Nephron progenitor cell (in vitro differentiated cells): ENCODE data around the gene SRPRB.

ENCODE experiments used
- DNase-seq: peaks from one replicate; pipeline ENCODE4 v3.0.0; 2021
- H3K27ac Mint-ChIP-seq: 2 replicates; pipeline ENCODE4 v1.8.0; 2021; ENCODE audit warnings: mild to moderate bottlenecking, moderate library complexity, mixed read lengths
- H3K27me3 Mint-ChIP-seq: 2 replicates; pipeline ENCODE4 v1.8.0; 2021; ENCODE audit warnings: mild to moderate bottlenecking, low read depth, mixed read lengths; ENCODE audit not compliant: poor library complexity
- H3K36me3 Mint-ChIP-seq: 2 replicates; pipeline ENCODE4 v1.8.0; 2021; ENCODE audit warnings: low read depth, mixed read lengths
- H3K4me1 Mint-ChIP-seq: 2 replicates; pipeline ENCODE4 v1.8.0; 2021; ENCODE audit warnings: mixed read lengths
- H3K4me3 Mint-ChIP-seq: 2 replicates; pipeline ENCODE4 v1.8.0; 2021; ENCODE audit warnings: mild to moderate bottlenecking, moderate library complexity, mixed read lengths
- H3K9me3 Mint-ChIP-seq: 2 replicates; pipeline ENCODE4 v1.8.0; 2021; ENCODE audit warnings: mild to moderate bottlenecking, moderate library complexity, mixed read lengths
- TF ChIP-seq, protein P1 (sequence below): fragments of 200-600 bp; sonication (generic); IDR thresholded peaks from 2 replicates; pipeline ENCODE4 v1.5.0; 2021; ENCODE audit warnings: antibody characterized with exemption

The SRPRB gene

DNA sequence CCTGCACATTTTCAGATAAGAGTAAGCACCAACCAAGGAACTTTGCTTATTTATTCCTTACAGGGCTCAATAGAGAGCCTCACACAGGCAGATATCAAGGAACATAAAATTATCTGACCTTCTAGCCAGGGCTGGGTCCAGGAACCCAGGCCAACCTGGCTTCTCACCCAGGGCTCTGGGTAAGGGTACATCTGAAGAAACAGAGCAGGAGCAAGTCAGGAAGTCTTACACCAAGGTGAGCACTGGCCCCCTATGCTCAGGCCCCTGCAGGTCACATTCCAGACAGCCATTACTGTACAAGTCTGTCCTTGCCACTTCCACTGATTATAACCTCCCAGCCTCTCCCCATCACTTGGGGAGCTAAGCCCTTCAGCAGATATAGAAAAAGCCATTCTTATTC lies 40.4 kb upstream of the SRPRB start:
- H3K36me3 Mint-ChIP-seq, result no peaks in the 10 kb centered on the region
- DNase-seq, result no peak
- H3K27me3 Mint-ChIP-seq, result peaks cover 46% of the 10 kb centered on the region
- no peaks in the 10 kb centered on the region for H3K4me1 Mint-ChIP-seq
- H3K9me3 Mint-ChIP-seq, result no peaks in the 10 kb centered on the region
- no peak overlapping the region for H3K27ac Mint-ChIP-seq
- TF ChIP-seq, protein P1, sequence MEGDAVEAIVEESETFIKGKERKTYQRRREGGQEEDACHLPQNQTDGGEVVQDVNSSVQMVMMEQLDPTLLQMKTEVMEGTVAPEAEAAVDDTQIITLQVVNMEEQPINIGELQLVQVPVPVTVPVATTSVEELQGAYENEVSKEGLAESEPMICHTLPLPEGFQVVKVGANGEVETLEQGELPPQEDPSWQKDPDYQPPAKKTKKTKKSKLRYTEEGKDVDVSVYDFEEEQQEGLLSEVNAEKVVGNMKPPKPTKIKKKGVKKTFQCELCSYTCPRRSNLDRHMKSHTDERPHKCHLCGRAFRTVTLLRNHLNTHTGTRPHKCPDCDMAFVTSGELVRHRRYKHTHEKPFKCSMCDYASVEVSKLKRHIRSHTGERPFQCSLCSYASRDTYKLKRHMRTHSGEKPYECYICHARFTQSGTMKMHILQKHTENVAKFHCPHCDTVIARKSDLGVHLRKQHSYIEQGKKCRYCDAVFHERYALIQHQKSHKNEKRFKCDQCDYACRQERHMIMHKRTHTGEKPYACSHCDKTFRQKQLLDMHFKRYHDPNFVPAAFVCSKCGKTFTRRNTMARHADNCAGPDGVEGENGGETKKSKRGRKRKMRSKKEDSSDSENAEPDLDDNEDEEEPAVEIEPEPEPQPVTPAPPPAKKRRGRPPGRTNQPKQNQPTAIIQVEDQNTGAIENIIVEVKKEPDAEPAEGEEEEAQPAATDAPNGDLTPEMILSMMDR, result no peak
- no peak overlapping the region for H3K4me3 Mint-ChIP-seq

GRCh38 chr3:133767607-133768006 lies 38.0 kb upstream of the SRPRB start:
- DNase-seq, result no peak
- no peaks in the 10 kb centered on the region for H3K9me3 Mint-ChIP-seq
- H3K27ac Mint-ChIP-seq, result no peak overlapping the region
- no peaks in the 10 kb centered on the region for H3K4me1 Mint-ChIP-seq
- H3K4me3 Mint-ChIP-seq, result no peak overlapping the region
- H3K27me3 Mint-ChIP-seq, result peaks cover 48% of the 10 kb centered on the region
- TF ChIP-seq, protein P1, result no peak
- H3K36me3 Mint-ChIP-seq, result no peaks in the 10 kb centered on the region

DNA sequence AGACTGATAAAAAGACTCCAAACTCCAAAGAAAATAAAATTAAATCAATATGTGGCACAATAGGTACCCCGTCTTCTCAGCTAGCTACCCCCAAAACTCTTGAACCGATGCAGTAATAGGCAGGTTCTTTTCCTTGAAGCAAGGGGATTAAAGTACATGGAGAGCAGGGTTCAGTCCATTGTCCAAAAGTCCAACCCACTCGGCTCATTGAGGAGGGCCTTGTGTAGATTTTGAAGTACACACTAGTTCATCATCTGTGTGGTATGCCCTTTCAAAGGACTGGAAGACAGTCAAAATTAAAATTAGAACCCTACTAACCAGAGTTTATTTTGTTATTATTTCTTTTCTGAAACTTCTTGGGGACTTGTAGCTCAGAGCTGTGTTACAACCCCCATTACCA lies 36.1 kb upstream of the SRPRB start:
- peaks cover 45% of the 10 kb centered on the region for H3K27me3 Mint-ChIP-seq
- no peaks in the 10 kb centered on the region for H3K4me1 Mint-ChIP-seq
- no peaks in the 10 kb centered on the region for H3K9me3 Mint-ChIP-seq
- no peak for DNase-seq
- H3K4me3 Mint-ChIP-seq, result no peak overlapping the region
- H3K36me3 Mint-ChIP-seq, result no peaks in the 10 kb centered on the region
- no peak overlapping the region for H3K27ac Mint-ChIP-seq
- TF ChIP-seq, protein P1, result no peak

- Mint-ChIP-seq H3K4me1 (no peaks in the 10 kb centered on the region), H3K9me3 (no peaks in the 10 kb centered on the region), H3K27ac (no peak overlapping the region), H3K27me3 (peaks cover 38% of the 10 kb centered on the region), H3K36me3 (no peaks in the 10 kb centered on the region), H3K4me3 (no peak overlapping the region)
- TF ChIP-seq, protein P1, result no peak
- no peak for DNase-seq
These were observed 31.9 kb upstream of the SRPRB start for GRCh38 chr3:133773732-133774131.

DNA sequence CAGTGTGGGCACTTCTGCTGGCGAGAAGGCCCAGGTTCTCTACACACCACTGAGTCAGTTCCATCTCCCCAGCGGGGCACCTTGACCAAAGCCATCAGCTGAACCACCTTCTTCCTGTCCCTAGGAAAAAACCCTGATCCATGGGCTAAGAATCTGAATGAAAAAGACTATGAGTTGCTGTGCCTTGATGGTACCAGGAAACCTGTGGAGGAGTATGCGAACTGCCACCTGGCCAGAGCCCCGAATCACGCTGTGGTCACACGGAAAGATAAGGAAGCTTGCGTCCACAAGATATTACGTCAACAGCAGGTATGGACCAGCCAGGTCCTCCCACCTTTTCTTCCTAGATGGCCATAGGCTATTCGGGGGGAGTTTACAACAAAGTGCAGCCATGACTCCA lies 30.3 kb upstream of the SRPRB start:
- H3K9me3 Mint-ChIP-seq, result no peaks in the 10 kb centered on the region
- H3K27ac Mint-ChIP-seq, result no peak overlapping the region
- no peak for DNase-seq
- no peaks in the 10 kb centered on the region for H3K4me1 Mint-ChIP-seq
- H3K36me3 Mint-ChIP-seq, result no peaks in the 10 kb centered on the region
- TF ChIP-seq, protein P1, result no peak
- H3K4me3 Mint-ChIP-seq, result no peak overlapping the region
- peaks cover 45% of the 10 kb centered on the region for H3K27me3 Mint-ChIP-seq

GRCh38 chr3:133775835-133776234 lies 29.8 kb upstream of the SRPRB start:
- Mint-ChIP-seq H3K27ac (no peak overlapping the region), H3K4me1 (no peaks in the 10 kb centered on the region), H3K27me3 (peaks cover 45% of the 10 kb centered on the region), H3K4me3 (no peak overlapping the region), H3K36me3 (no peaks in the 10 kb centered on the region), H3K9me3 (no peaks in the 10 kb centered on the region)
- TF ChIP-seq, protein P1, result no peak
- no peak for DNase-seq
